HG03520 (cell line): ENCODE data around the gene TBC1D14.

Experiments
- ATAC-seq: cut with Tn5 transposase; IDR thresholded peaks from one replicate; pipeline ENCODE4 v1.9.1; 2021; ENCODE audit warnings: mild to moderate bottlenecking, moderate library complexity; ENCODE audit not compliant: unreplicated experiment

Gene TBC1D14

DNA sequence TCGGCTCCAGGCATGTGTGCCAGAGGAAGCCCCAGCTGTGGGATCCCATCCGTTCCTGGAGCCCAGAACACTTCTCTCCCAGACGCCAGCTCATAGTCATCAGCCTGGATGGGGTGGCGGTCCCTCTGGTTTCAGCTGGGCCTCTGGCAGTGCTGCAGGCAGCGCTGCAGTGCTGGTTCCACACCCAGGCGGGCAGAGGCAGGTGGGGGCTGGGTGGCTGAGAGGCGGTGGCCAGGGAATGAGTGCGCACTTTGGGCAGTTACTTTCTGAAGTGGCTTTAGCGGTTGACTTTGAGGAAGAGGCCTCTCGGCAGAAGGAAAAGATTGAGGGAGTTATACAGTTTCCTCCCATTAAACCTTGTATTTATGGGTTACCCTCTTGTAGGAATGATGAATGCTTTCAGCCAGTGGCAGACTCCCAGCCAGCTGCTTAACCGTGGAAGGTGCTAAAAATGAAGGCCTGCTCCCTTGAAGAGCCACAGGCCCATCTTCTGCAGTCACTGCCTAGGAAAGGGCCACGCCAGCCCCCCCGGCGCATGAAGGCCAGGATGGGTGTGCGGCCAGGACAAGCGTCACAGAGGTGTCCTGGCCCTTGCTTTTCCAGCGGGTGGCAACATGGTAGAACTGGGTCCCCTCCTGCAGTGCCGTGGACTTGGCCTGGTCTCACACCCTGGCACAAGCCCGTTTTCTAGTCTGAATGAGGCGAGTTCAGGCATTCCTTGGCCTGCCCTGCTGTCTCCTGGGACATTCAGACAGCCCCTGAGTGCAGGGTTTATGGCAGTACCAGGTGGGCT is 143.5 kb downstream of the TBC1D14 start:
- no peak for ATAC-seq

GRCh38 chr4:7054106-7054880 is 144.7 kb downstream of the TBC1D14 start:
- no peak for ATAC-seq

GRCh38 chr4:7055111-7055989 is 145.7 kb downstream of the TBC1D14 start:
- ATAC-seq: no peak

DNA sequence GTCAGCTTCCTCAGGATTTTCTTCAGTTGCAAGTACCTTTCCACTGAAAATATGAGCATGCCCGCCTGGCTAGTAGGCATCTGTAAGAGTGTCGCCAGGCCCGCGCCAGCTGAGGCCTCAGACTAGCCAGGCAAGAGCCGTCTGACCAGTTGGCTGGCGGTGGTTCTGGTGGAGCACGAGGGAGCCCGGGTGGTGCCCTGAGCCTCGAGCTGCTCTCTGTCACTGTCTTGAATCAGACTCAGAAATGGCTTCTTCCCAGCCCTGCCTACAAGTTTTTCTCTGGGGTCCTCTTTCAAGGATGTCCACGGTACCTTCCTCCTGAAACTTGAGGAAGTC is 146.3 kb downstream of the TBC1D14 start:
- no peak for ATAC-seq

- ATAC-seq: no peak
These were observed 149.2 kb downstream of the TBC1D14 start for GRCh38 chr4:7058792-7059191.

DNA sequence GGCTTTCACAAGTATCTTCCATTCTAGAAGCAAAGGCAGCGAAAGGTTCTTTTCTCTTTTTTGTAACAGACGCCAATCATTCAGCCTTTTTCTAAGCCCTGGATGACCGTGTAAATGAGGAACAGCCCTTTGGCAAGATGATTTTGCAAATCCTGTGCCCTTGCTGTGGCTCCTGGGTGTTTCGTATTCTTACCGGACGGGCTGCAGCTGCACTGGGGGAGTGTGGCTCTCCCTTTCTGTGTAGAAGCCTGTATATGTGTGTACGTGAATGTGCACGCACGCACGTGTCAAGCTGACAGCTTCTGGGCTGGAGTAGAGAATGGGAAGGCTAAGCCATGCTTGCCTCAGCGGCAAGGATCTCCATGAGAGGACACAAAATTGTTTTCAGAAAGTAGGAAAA is 150.0 kb downstream of the TBC1D14 start:
- no peak for ATAC-seq

DNA sequence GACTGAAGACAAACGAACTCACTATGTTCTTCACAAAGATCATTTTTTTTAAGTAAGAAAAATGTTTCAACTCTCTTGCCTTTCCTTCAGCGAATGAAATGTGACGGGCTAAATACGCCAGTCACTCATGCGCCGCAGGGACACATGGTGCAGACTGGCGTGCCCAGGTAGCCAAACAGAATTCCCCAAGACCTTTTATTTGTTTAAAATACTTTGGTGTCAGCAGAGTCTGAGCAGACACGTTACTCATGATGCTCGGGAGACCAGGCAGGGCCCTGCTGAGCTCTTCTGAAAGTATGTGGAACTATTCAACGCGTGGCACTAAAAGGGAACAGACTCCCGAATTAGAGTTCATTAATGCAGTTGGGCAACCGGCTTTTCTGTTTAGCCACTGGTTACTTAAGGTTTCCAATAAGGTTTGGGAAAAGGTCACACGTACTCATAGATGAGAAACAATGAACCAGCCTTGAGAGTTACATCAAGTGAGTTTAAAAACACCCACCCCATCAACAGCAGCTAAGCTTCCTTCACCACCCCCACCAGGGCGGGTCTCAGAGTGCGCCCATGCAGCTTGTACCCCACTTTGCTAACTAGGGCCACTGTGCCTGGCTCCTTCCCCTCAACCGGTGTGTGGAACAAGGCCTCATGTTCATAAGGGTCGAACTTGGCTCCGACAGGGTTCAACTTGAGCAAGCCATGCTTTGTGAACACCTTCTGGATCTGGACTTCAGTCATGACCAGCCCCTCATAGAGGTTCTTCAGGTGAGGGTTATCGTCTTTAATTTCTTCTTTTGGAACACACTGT is 150.9 kb downstream of the TBC1D14 start:
- ATAC-seq: no peak

GRCh38 chr4:7061815-7062214 is 152.2 kb downstream of the TBC1D14 start:
- ATAC-seq: no peak

GRCh38 chr4:7062816-7063215 is 153.2 kb downstream of the TBC1D14 start:
- no peak for ATAC-seq

- no peak for ATAC-seq
These were observed 153.7 kb downstream of the TBC1D14 start for GRCh38 chr4:7063362-7063761.

GRCh38 chr4:7066006-7066405 is 156.4 kb downstream of the TBC1D14 start:
- no peak for ATAC-seq

- ATAC-seq: no peak
These were observed 156.9 kb downstream of the TBC1D14 start for GRCh38 chr4:7066493-7066892.

- no peak for ATAC-seq
These were observed 157.5 kb downstream of the TBC1D14 start for GRCh38 chr4:7067126-7067451.

- peak; percentile 89 for ATAC-seq
These were observed 158.0 kb downstream of the TBC1D14 start, which contains the start of gene GRPEL1 for GRCh38 chr4:7067452-7068278. TSS of gene GRPEL1 (minus strand) at chr4:7068064. CDS start at chr4:7068032, 32 bp downstream.

DNA sequence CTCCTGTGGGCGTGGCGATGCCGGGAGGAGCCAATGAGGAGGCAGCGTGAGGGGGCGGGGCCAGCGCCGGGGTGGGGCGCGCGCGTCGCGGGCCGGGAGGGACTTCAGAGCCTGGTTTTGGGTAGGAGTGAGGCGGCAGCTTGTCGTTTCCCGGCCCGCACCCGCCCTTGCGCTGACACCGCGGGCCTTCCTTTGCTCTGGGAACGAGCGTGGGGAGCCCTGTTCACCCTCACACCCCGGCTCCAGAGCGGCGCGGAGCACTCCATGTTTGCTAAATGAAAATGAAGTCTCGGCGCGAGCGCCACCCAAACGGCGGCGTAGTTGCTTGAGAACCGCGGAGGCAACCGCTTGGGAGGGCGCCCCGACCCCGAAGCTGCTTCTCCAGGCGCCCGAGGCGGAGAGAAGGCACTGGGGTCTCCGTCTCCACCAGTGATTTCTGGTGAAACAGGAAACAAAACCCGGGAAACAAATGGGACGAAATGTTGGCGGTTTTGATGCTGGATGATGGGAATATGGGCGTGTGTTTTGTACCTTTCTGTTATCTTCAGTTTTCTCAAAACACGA is 158.7 kb downstream of the TBC1D14 start:
- ATAC-seq: peak; percentile 12

- no peak for ATAC-seq
These were observed 159.3 kb downstream of the TBC1D14 start for GRCh38 chr4:7068883-7069282.

- peak; percentile 28 for ATAC-seq
These were observed 161.3 kb downstream of the TBC1D14 start for GRCh38 chr4:7070729-7071511.

DNA sequence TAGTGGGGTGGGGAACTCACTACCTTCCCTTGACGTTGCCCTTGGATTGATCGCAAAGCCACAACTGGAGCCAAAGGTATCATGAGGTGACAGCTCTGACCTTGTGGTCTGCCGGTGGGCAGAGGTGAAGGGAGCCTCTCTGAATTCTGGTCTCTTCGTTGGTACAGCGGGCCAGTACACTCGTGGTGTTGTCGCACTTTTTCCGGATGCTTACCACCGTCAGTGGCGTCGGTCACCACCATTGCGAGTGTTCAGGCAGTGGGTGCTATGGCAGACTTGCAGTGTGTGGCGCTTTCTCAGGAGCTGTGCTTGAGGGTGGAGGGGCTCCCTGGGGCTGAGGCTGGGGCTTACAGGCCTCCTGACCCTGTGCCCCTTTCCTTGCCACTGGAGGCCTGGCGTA is 163.4 kb downstream of the TBC1D14 start:
- ATAC-seq: no peak
